ENCODE data around the gene TLR5.

TLR5 gene

DNA sequence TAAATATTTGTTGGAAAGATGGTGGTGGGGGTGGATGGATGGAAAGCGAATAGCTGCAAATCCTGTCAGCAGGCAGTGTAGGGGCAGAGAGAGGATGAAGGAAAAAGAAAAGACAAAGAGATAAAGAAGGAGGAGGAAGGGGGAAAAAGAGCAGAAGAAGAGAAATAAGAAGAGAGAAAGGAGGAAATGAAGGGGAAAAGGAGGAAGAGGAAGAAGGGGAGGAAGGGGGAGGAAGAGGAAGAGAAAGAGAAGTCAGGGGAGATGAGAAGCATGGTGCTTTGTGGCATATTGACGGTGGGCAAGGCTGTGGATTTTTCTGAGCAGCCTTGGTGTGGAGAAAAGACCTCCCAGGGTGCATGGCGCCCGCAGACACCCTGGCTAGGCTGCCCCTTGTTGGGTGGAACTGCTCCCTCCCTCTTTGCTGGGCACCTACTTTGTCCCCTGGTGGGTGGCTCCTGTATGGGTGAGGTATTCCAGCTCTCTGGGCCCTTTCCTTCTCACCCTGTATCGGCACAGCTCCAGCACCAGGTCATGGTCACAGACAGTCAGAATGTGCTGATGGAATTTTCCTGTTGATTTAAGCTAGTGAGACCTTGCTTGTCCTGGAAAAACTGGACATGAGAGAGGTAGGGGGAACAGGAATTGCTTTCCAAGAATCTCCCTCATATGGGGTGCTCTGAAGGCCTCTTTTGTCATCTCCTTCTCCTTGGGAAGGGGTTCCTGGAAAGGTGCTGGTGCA, 45.7 kb upstream of the TLR5 start:
- TF ChIP-seq ISL1 (CRISPR knock-in tag; IDR thresholded peaks at IDR 0.05) (no peak), PPARA (CRISPR knock-in tag; IDR thresholded peaks at IDR 0.05; ENCODE audit: borderline replicate concordance) (no peak), RARB (CRISPR knock-in tag; IDR thresholded peaks at IDR 0.05) (no peak), TOX (CRISPR knock-in tag; IDR thresholded peaks at IDR 0.05; ENCODE audit: borderline replicate concordance) (no peak), ZNF70 (CRISPR knock-in tag; IDR thresholded peaks at IDR 0.05) (no peak), ZNF565 (CRISPR knock-in tag; conservative IDR thresholded peaks at IDR 0.05; ENCODE audit: low read depth) (no peak), BACH2 (CRISPR knock-in tag; IDR thresholded peaks at IDR 0.05; ENCODE audit: borderline replicate concordance) (no peak), POU6F1 (CRISPR knock-in tag; IDR thresholded peaks at IDR 0.05; ENCODE audit: borderline replicate concordance, low read depth) (no peak), PATZ1 (CRISPR knock-in tag; IDR thresholded peaks at IDR 0.05; ENCODE audit: borderline replicate concordance) (no peak), ZFP3 (CRISPR knock-in tag; IDR thresholded peaks at IDR 0.05) (no peak), SNAI2 (CRISPR knock-in tag; IDR thresholded peaks at IDR 0.05) (no peak), ARNTL (CRISPR knock-in tag; IDR thresholded peaks at IDR 0.05; ENCODE audit: borderline replicate concordance, low read depth) (no peak), GLIS3 (CRISPR knock-in tag; IDR thresholded peaks at IDR 0.05) (no peak), TCF4 (CRISPR knock-in tag; IDR thresholded peaks at IDR 0.05; ENCODE audit: borderline replicate concordance) (no peak), TSHZ2 (CRISPR knock-in tag; IDR thresholded peaks at IDR 0.05) (no peak)
- TF ChIP-seq, protein P1, sequence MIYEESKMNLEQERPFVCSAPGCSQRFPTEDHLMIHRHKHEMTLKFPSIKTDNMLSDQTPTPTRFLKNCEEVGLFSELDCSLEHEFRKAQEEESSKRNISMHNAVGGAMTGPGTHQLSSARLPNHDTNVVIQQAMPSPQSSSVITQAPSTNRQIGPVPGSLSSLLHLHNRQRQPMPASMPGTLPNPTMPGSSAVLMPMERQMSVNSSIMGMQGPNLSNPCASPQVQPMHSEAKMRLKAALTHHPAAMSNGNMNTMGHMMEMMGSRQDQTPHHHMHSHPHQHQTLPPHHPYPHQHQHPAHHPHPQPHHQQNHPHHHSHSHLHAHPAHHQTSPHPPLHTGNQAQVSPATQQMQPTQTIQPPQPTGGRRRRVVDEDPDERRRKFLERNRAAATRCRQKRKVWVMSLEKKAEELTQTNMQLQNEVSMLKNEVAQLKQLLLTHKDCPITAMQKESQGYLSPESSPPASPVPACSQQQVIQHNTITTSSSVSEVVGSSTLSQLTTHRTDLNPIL (CRISPR knock-in tag; IDR thresholded peaks at IDR 0.05; ENCODE audit: low read depth): no peak
- TF ChIP-seq, protein P2, sequence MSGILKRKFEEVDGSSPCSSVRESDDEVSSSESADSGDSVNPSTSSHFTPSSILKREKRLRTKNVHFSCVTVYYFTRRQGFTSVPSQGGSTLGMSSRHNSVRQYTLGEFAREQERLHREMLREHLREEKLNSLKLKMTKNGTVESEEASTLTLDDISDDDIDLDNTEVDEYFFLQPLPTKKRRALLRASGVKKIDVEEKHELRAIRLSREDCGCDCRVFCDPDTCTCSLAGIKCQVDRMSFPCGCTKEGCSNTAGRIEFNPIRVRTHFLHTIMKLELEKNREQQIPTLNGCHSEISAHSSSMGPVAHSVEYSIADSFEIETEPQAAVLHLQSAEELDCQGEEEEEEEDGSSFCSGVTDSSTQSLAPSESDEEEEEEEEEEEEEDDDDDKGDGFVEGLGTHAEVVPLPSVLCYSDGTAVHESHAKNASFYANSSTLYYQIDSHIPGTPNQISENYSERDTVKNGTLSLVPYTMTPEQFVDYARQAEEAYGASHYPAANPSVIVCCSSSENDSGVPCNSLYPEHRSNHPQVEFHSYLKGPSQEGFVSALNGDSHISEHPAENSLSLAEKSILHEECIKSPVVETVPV (CRISPR knock-in tag; IDR thresholded peaks at IDR 0.05): no peak
- ATAC-seq: no peak

DNA sequence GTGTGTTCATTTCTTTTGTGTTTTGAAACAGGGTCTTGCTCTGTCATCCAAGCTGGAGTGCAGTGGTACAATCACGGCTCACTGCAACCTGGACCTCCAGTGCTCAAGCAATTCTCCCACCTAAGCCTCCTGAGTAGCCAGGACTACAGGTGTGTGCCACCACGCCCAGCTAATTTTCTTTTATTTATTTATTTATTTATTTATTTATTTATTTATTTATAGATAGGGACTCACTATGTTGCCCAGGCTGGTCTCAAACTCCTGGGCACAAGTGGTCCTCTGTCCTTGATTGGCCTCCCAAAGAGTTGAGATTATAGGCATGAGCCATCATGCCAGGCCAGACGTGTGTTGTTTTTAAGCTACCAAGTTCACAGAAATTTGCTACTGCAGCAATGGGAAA, 43.8 kb upstream of the TLR5 start:
- no peak for ATAC-seq
- TF ChIP-seq ARNTL (CRISPR knock-in tag; IDR thresholded peaks at IDR 0.05; ENCODE audit: borderline replicate concordance, low read depth): no peak
- no peak for TF ChIP-seq PATZ1 (CRISPR knock-in tag; IDR thresholded peaks at IDR 0.05; ENCODE audit: borderline replicate concordance)
- TF ChIP-seq POU6F1 (CRISPR knock-in tag; IDR thresholded peaks at IDR 0.05; ENCODE audit: borderline replicate concordance, low read depth): no peak
- no peak for TF ChIP-seq ISL1 (CRISPR knock-in tag; IDR thresholded peaks at IDR 0.05)
- TF ChIP-seq SNAI2 (CRISPR knock-in tag; IDR thresholded peaks at IDR 0.05): no peak
- TF ChIP-seq, protein P1 (CRISPR knock-in tag; IDR thresholded peaks at IDR 0.05; ENCODE audit: low read depth): no peak
- no peak for TF ChIP-seq TSHZ2 (CRISPR knock-in tag; IDR thresholded peaks at IDR 0.05)
- TF ChIP-seq ZC3H10 (CRISPR knock-in tag; IDR thresholded peaks at IDR 0.05): no peak
- no peak for TF ChIP-seq ZNF8 (CRISPR knock-in tag; IDR thresholded peaks at IDR 0.05)
- TF ChIP-seq PPARA (CRISPR knock-in tag; IDR thresholded peaks at IDR 0.05; ENCODE audit: borderline replicate concordance): no peak
